Germinal center (tissue), 1 donor: ENCODE data around the gene TSPAN4.
A peak's percentile ranks its signal among the peaks of the same experiment; 100 is the strongest.

Source experiments
- DNase-seq: peaks from one replicate; pipeline ENCODE4 v3.0.0; 2012; ENCODE audit warnings: mixed read lengths, low spot score

Gene TSPAN4

DNA sequence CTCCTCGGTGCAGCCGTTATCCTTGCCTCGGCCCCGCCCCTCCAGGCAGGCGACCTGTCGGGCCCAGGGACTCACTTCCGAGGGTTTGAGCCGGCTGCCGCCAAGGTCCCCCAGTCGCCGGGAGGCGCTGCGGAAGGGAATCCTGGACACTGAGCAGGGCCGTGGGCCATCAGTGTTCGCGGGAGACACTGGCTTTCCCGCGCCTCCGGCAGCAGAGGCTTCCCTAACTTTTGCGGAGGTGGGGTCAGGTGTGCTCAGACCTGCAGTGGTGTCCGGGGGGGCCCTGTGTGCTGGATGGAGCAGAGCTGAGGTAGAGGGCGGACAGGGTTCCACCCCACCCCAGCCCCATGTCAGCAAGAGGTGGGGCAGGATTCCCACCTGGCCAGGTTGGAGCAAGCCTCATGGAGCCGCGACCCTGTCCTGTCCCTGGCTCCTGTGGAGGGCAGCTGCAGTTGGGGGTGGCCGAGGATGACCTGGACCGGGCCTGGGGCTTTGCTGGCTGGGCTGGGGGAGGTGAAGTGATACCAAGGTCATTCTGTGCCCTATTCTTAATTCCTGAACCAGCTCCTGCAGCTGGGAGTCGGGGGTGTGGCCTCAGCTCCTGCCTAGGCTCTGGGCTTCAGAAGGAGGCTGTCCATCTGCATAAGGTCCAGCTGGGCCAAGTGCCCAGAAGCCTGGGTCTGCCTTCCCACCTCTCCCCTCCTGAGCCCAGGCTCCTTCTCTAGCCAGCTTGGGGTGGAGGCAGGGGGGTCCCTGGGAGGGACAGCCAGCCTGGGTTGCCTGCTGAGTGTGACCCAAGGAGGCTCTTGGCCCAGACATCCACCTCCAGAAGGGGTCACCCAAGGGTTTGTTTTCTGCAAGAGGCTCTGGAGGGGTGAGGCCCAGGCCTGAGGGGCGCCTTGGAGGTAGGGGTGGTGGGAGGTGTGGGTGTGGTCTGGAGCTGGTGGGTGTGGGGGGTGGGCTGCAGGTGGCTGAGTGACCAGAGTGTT is 8.4 kb downstream of the TSPAN4 start:
- peak; percentile 44 for DNase-seq

DNA sequence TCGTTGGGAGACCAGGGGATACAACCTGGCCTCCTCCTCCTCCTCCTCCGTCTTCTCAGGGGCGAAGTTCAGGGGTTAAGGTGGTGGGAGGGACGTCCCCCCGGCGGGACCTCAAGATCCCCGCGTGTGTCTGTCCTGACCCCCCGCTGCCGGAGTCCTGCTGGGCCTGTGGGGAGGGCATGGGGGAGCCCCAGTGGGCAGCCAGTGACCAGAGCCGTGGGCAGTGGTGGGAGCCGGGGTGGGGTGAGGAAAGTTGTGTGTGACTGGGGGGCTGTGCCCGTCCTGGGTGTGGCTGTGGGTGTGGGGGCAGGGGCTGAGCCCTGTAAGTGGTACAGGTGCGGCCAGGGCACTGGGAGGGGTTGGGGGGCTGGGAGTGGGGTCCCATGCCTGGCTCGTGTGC is 10.1 kb downstream of the TSPAN4 start:
- no peak for DNase-seq

DNA sequence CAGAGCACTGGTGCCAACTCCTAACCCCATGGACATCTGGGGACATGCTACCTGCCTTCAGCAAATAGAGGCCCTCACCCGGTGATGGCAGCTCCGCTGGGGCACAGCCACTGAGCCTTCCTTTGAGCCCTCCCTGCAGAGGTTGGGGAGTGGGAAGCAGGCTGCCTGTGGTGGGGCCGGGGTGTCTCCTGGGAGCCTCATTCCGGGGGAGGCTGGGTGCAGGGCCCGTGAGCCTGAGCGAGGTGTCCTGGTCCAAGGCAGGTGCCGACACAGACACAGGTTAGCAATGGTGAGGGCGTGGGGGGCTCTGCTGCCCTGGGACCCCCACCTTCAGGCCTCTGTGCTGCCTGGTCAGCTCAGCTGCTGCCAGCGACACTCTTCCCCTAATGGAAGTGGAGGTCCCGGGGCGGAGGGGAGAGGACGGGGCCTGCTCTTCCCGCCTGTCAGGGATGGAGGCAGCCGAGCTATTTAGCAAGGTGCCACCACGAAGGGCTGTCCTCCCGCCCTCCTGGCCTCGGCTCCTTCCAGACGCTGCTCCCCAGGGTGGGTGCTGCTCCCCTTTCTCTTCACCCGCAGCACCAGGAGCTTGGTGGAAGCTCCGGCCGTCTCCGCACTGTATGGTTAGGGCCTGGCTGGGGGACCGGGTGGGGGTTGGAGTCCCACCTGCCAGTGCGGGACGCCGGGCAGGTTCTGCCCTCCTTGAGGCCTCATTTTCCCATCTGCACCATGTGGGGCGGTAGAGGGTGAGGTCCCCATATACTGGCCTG is 11.2 kb downstream of the TSPAN4 start:
- DNase-seq, result no peak

DNA sequence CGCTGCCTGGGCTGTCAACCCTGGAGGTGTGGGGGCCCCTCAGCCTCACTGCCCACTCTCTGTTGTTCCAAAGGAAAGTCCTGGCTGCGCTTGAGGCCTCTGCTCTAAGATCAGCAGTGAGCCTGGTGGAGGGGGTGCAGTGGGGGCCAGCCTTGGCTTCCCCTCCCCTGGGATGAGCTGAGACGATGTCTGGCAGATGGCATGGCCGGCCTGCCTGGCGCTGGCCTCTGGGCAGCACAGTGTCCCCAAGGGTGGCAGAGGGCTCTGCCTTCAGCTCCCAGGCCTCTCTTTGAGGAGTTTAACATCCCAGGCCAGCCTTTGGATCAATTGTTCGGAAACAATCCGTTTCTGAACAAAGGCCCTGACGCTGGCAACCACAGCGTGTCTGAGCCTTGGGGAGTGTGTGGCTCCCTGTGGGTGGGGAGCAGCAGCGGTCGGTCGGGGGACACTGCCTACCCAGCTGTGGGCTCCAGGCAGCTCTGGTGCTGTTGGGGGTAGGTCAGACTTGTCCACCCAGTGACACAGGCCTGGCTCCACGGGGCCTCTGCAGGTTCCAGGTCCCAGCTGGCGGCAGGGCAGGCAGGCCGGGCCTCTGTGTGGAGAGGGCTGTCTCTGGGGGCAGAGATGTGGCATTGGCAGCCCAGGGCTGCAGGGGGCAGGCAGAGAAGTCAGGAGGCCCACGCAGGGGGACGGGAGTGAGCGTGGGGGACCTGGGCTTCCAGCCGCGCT is 12.1 kb downstream of the TSPAN4 start:
- DNase-seq, result no peak

DNA sequence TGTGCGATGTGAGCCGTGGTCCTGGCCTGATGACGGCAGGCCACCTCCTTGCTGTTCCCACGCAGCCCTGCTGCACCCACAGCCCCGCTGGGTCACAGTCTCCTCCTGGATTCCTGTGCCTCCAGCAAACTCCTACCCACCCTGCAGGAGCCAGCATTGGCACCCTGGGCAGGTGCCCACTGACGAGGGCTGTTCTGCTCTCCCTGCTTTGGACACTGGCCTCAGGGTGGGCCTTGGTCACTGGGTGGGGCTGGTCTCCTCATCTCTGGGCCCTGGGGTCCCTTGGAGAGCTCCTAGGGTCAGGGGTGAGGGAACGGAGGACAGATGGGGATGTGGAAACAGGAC is 12.7 kb downstream of the TSPAN4 start:
- no peak for DNase-seq

DNA sequence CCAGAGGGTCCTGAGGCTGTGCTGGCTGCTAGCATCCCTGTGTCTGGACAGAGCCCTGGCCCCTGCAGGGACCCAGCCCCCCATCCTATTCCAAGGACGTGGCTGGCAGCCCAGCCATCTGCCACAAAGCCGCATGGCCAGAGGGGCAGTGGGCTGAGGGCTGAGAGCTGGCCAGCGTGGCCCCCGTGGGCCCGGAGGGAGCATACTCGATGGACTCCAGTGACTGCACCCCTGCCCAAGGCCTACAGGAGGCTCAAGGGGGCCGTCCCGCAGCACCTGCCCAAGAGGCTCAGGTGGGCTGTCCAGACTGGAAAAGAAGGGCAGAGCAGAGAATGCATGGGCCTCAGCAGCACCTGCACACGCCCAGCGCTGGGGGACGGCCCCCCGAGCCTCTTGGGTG is 13.1 kb downstream of the TSPAN4 start:
- no peak for DNase-seq

DNA sequence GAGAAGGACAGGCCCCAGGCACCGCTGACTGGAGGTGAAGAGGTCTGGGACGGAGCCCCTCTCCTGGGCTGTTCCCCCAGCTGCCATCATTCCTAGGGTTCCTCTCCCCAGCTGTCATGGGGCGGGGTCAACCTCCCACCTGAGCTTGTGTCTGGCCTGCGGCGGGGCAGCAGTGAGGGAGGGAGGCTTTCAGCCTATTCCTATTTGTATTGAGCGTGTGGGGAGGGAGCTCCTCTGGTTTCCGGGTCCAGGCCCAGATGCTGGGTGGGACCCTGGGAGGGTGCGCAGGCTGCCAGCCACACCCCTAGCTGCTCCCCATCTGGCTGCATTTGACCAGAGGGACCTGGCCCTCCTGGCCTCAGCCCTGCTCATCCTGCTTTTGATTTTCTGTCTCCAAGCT is 13.7 kb downstream of the TSPAN4 start:
- no peak for DNase-seq

DNA sequence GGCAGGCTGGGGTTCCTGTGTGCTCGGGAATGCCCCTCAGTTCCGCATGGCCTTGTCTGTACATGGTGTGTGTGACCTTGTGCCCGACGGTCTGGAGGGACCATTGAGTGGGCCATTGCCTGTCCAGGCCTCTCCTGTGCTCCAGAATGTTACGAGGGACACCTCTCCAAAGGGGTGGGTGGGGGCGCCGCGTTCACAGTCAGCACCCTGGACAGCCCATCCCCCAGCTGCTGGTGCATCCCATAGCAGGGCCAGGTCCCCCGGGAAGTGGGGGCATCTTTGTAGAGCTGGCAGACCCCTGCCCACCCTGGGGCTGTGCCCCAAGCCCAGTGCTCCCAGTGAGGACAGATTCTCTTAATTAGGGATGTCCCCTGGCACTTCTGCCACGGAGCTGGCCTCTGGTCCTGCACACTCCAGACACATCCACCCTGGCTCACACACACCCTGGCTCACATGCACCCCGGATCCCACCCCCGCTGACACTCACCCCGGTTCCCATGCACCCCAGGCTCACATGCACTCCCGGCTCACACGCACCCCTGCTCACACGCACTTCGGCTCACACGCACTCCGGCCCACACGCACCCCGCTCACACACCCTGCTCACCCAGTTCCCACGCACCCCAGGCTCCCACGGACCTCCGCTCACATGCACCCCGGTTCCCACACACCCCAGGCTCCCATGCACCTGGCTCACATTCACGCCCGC is 15.6 kb downstream of the TSPAN4 start:
- no peak for DNase-seq

DNA sequence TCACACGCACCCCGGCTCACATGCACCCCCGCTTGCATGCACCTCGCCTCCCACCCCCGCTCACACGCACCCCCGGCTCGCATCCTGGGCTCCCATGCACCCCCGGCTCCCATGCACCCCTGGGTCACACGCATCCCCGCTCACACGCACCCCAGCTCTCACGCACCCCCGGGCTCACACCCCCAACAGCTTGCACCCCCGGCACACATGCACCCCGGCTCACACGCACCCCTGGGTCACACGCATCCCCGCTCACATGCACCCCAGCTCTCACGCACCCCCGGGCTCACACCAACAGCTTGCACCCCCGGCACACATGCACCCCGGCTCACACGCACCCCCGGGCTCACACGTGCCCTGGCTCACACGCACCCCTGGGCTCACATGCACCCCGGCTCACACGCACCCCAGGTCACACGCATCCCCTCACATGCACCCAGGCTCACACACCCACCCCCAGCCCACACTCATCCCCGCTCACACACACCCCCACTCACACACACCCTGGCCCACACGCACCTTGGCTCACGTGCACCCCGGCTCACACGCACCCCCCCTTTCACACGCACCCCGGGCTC is 16.2 kb downstream of the TSPAN4 start:
- no peak for DNase-seq

DNA sequence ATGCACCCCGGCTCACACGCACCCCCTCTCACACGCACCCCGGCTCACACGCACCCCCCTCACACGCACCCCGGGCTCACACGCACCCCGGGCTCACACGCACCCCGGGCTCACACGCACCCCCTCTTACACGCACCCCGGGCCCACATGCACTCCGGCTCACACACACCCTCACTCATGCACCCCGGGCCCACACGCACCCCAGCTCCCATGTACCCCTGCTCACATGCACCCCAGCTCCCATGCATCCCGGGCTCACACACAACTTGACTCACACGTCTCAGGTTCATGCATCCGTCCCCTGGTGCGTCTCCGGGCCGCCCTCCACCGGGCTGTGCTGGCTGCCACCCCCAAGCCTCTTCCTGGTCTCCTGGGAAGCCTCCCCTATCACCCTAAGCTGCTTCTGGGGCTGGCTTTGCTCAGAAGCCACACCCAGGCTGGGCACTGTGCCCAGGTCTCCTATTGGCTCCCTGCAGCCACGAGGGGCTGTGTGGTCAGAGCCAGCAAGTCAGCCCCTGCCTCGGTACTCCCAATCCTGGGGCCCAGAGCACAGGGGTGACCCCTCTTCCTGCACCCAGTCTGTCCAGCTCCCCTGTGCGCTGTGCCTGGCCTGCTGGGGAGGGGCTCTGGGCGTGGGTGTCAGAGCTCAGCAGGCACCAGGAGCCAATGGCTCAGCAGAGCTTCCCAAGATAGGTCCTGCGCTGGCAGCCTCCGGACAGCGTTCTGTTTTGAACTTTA is 16.9 kb downstream of the TSPAN4 start:
- DNase-seq, result no peak

DNA sequence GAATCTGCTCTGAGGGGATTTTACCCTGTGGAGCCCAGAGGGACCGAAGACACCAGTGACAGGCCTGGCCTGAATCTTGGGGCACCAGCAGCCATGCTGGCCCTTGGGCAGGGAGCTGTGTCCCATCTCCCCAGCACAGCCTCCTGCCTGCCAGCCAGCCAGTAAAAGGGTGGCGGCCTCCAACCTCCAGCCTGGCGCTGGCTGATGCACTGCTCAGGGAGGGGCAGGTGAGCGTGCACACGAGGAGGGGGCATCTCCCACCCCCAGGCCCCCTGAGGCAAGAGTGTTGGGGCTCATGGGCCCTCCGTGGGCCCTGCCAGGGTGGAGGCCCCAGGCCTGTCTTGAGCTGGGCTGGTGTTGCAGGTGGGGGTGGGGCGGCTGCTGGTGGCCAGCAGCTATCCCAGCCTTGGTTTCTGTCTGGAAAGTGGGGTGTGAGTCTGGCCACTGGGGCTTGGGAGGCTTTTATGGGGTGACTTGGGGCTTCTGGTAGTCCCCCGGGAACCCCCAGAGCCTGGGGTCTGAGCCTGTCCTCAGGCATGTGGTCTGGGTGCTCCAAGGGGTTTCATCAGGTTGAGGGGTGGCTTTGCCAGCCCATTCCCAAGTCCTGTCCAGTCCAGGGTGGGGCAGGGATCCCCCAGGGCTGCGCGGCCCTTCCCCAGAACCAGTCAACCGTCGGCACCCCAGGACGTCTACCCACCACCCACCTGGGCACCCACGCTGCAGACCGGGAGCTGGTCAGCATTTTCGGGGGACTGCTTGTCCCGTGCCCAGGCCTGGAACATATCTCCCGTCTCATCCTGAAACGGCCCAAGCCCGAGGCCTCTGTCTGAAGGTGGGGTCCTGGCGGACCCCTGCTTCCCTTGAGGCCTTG is 17.8 kb downstream of the TSPAN4 start:
- DNase-seq, result no peak

DNA sequence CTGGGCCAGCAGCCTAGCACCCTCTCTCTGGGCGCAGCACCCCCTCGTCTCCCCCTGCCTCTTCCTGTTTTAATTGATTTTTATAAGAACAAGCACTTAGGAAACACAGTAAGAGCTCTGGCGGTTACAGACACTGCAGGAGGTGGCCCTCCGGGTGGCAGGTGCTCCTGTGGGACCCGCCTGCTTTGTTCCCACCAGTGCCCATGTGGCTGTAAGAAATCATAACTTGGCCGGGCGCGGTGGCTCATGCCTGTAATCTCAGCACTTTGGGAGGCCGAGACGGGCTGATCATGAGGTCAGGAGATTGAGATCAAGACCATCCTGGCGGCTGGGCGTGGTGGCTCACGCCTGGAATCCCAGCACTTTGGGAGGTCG is 18.4 kb downstream of the TSPAN4 start:
- no peak for DNase-seq

DNA sequence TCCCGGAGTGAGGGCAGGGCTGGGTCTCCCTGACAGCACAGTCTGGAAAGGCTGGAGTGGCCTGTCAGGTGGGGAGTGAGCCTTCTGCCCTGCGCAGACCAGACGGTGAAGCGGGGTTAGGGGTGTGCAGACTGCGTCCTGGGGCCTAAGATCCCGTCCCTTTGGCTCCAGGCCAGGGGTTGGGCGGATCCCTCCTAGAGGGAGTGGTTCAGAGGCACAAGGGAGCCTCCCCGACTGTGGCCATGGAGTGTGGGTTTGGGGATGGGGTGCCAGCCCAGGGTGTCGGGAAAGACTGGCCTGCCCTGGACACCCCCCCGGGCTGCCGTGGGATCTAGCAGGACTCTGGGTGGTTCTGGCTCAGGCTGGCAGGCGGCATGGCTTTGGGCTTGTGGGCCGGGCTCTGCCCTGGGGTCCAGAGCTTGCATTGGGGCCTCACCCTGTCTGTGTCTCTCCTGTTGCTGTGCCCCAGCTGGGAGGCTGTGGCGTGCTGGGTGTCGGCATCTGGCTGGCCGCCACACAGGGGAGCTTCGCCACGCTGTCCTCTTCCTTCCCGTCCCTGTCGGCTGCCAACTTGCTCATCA is 19.5 kb downstream of the TSPAN4 start:
- DNase-seq, result no peak

DNA sequence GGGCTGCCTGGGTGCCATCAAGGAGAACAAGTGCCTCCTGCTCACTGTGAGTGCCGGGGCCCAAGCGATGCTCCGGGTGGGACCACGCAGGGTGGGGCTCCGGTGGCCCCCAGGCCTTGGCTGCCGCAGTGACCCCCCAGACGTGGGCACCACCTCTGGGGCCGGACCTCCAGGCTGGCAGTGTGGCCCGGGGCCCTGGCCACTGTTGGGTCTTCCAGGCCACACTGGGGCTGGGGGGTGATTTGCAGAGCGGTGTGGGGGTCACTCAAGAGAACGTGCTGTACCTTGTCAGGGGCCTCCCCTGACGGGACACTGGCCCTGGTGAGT is 20.0 kb downstream of the TSPAN4 start:
- no peak for DNase-seq

DNA sequence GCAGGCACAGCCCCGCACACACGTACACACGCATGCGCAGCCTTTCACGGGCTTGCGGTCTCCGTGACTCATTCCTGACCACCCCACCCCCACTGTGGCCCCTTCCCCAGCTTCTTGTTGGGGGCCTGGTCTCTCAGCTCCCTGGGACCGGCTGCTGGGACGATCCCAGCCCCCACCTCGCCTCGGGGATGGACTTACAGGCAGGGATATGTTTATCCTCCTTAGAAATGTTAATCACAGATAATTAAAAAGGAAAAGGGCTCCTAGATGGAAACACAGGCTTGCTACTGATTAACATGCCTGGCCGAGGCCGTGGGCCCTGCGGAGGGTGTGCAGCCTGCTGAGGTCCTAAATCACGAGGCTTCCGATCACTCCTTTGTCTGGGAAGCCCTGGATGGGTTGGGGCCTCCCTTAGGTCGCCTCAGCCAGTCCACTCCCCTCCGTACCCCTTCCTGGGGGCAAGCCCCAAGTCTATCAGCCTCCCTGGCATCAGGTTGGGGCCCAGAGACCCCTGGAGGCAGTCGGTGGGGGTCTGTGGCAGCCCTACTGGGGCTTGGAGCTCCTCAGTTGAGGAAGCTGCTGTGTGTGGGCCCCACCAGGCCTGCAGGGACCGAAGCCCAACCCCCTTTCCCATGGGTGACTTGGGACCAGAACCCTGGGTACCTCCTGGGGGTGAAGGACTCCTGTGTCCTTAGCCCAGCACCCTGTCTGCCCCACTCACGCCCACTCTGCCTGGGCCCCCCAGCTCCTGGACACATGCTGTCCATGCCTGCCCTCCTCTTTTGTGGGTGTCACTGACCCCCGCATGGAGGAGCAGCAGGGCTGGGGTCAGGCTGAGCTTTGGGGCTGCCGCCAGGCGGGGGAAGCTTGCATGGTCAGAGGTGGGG is 20.6 kb downstream of the TSPAN4 start:
- no peak for DNase-seq

DNA sequence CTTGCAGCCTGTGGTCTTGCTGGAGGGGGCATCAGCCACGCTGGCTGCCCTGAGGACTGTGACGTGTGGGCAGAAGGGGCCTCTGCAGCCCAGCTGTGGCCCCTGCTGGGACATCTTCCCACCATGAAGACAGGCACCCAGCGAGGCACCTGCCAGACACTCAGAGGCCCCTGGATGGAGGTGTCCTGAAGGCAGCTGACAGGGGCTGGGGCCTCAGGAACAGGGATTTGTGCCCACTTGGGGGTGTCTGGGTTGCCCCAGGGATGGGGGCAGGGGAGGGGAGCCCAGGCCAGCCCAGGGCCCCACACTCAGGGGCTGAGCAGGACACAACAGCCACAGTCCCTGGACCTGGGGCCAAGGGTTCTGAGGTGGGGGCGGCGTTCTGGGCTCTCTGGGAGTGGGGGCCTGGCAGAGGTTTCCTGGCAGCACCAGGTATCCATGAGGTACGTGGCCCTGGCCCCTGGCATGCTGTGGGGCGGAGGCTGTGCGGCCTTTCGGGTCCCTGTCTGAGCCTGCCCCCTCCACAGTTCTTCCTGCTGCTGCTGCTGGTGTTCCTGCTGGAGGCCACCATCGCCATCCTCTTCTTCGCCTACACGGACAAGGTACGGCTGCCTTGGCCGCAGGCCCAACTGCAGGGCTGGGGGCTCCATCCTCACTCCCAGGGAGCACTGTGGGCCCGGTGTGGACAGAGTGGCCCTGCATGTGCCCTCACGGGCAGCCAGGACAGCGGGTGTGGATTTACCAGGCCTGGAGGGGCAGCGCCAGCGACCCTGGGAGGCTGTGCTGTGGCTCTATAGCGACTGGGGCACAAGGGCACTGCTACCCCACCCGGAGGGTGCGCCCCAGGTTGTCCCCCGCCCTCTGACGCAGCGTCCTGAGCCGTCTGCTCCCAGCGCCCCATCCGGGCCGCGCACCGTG is 21.5 kb downstream of the TSPAN4 start:
- no peak for DNase-seq

DNA sequence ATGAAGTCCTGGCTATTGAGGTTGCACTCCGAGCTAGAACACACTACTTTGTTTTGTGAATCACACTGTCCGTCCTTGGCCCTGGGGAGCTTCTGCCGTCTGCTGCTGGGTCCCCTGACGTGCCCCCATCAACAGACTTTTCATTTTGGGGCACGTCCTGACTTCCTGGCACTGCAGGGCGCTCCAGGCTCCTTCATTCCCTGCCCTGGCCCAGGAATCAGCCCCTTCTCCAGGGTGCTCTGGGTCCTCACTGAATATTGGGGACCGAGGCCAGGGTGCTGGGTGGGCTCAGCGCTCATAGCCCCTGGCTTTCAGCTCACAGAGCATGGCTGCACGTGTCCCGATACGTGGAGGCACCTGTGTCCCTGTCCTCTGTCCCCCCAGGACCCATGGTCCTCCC is 22.2 kb downstream of the TSPAN4 start:
- DNase-seq, result no peak
